HepG2 (cell line): ENCODE measurements around the gene TEX29. TPM values are rescaled to one million over a fixed set of nuclear protein-coding genes. Genes with fewer than 3 reads are reported as not detected.

Source experiments
- ATAC-seq: fragments of 200-7000 bp; cut with Tn5 transposase; 3 replicates; pipeline ENCODE4 v1.9.1; 2020; ENCODE audit warnings: mild to moderate bottlenecking, moderate library complexity
- BruUV-seq: library from RNA; stranded (reverse); fragments of 400-500 nt; replicated peaks from 2 replicates; lab custom pipeline; 2021; lab: Mats Ljungman, UMichigan
- CTCF ChIA-PET: fragments of 300-600 bp; formaldehyde crosslinking; extraction: SDS; loops from one replicate; lab custom pipeline; 2021; ENCODE audit warnings: low total read pairs, inconsistent platforms, low intra/inter-chr PET ratio; lab: Yijun Ruan, JAX
- POLR2A ChIA-PET: fragments of 350-600 bp; sonication (Branson Sonifier 250); formaldehyde crosslinking; loops from one replicate; lab custom pipeline; 2020; ENCODE audit warnings: antibody characterized with exemption, inconsistent platforms; lab: Yijun Ruan, JAX
- DNase-seq: peaks from one replicate; pipeline ENCODE4 v3.0.0-alpha.2; 2015; ENCODE audit warnings: low spot score
- FAIRE-seq: peaks from 3 replicates; lab custom pipeline; 2011; peaks lifted over from hg19 to GRCh38; lab: Jason Lieb, UNC
- H2AFZ ChIP-seq: one replicate; pipeline ENCODE4 v1.6.1; 2011; ENCODE audit warnings: low read length, inconsistent platforms
- H3K27ac ChIP-seq: fragments of 300-600 bp; 3 replicates; pipeline ENCODE4 v1.8.0; 2011; ENCODE audit warnings: mixed run types, mild to moderate bottlenecking, mixed read lengths, low read length, inconsistent platforms; ENCODE audit not compliant: insufficient read depth; ENCODE audit errors: extremely low read length
- H3K27me3 ChIP-seq, 2 experiments: fragments of 200-600 bp in 1 of 2; 2 replicates in 1 of 2; 3 replicates in 1 of 2; pipeline versions ENCODE4 v1.6.0 to v1.8.0; 2011; ENCODE audit warnings: low read length in 2 of 2, mild to moderate bottlenecking in 2 of 2, moderate library complexity in 2 of 2, inconsistent platforms in 1 of 2; ENCODE audit not compliant: insufficient read depth in 2 of 2, control insufficient read depth in 1 of 2
- H3K36me3 ChIP-seq, 2 experiments: fragments of 200-600 bp in 1 of 2; replicated peaks in 1 of 2; 2 replicates in 1 of 2; 3 replicates in 1 of 2; pipeline versions ENCODE4 v1.5.1 to v1.8.0; 2011; ENCODE audit warnings: low read length in 2 of 2, inconsistent platforms in 1 of 2; ENCODE audit not compliant: insufficient read depth in 2 of 2, control insufficient read depth in 1 of 2
- H3K4me1 ChIP-seq: 2 replicates; pipeline ENCODE4 v1.5.1; 2012; ENCODE audit warnings: low read length, inconsistent platforms; ENCODE audit not compliant: insufficient read depth
- H3K4me2 ChIP-seq: 2 replicates; pipeline ENCODE4 v1.6.0; 2011; ENCODE audit warnings: low read depth, low read length, inconsistent platforms
- H3K4me3 ChIP-seq, 3 experiments: fragments of 200-600 bp in 1 of 3; sonication (generic), shearing (Covaris generic) in 1 of 3; replicated peaks in 1 of 3; 2 replicates each; pipeline ENCODE4 v1.5.1; 2011 to 2016; ENCODE audit warnings: low read length in 3 of 3, inconsistent platforms in 2 of 3, low read depth in 2 of 3, mild to moderate bottlenecking in 2 of 3, control low read depth in 1 of 3, mixed read lengths in 1 of 3; ENCODE audit not compliant: insufficient read depth in 1 of 3
- H3K79me2 ChIP-seq: one replicate; pipeline ENCODE4 v1.6.1; 2011; ENCODE audit warnings: low read length, inconsistent platforms; ENCODE audit not compliant: insufficient read depth
- H3K9ac ChIP-seq: 2 replicates; pipeline ENCODE4 v1.6.0; 2011; ENCODE audit warnings: mild to moderate bottlenecking, low read depth, low read length, inconsistent platforms; ENCODE audit not compliant: insufficient read depth
- H3K9me3 ChIP-seq: 2 replicates; pipeline ENCODE4 v1.5.1; 2012; ENCODE audit warnings: mild to moderate bottlenecking, low read length
- H4K20me1 ChIP-seq: 2 replicates; pipeline ENCODE4 v1.6.0; 2011; ENCODE audit warnings: inconsistent platforms, mild to moderate bottlenecking, low read length, moderate library complexity; ENCODE audit not compliant: insufficient read depth
- BCL6 ChIP-seq: IDR thresholded peaks from 2 replicates; pipeline ENCODE4 v1.6.1; 2016; ENCODE audit warnings: missing genetic modification reagents, missing compliant biosample characterization
- CERS6 ChIP-seq: sonication (generic); formaldehyde crosslinking; IDR thresholded peaks from 2 replicates; pipeline ENCODE4 v1.5.0; 2020; ENCODE audit warnings: missing genetic modification reagents
- MIXL1 ChIP-seq: IDR thresholded peaks from 2 replicates; pipeline ENCODE4 v1.6.1; 2016
- MTERF4 ChIP-seq: sonication (generic); formaldehyde crosslinking; IDR thresholded peaks from 2 replicates; pipeline ENCODE4 v1.8.0; 2023; ENCODE audit warnings: mild to moderate bottlenecking, missing genetic modification reagents
- NFRKB ChIP-seq: fragments of 450-650 bp; IDR thresholded peaks from 2 replicates; pipeline ENCODE4 v1.6.1; 2017
- NONO ChIP-seq, 2 experiments: fragments of 450-650 bp in 1 of 2; sonication (generic) in 1 of 2; formaldehyde crosslinking in 1 of 2; IDR thresholded peaks in 1 of 2; conservative IDR thresholded peaks in 1 of 2; 2 replicates each; pipeline versions ENCODE4 v1.6.1 to v1.8.0; 2017 to 2022; ENCODE audit warnings: mild to moderate bottlenecking in 1 of 2, missing genetic modification reagents in 1 of 2, moderate library complexity in 1 of 2
- PHB2 ChIP-seq: fragments of 450-650 bp; IDR thresholded peaks from 2 replicates; pipeline ENCODE4 v1.6.1; 2018; ENCODE audit not compliant: partially characterized antibody
- RFX3 ChIP-seq: IDR thresholded peaks from 2 replicates; pipeline ENCODE4 v1.6.1; 2016; ENCODE audit warnings: missing biosample characterization, missing genetic modification reagents
- RFX5 ChIP-seq: IDR thresholded peaks from 2 replicates; pipeline ENCODE4 v1.6.1; 2011; ENCODE audit warnings: low read depth, low read length, improper control_type of control experiment
- SIX1 ChIP-seq: sonication (generic); formaldehyde crosslinking; IDR thresholded peaks from 2 replicates; pipeline ENCODE4 v1.4.0; 2020; ENCODE audit warnings: missing genetic modification reagents, borderline replicate concordance
- SKI ChIP-seq: fragments of 450-650 bp; IDR thresholded peaks from one replicate; pipeline ENCODE4 v1.6.1; 2018; ENCODE audit warnings: mild to moderate bottlenecking; ENCODE audit not compliant: partially characterized antibody
- SKIL ChIP-seq: sonication (generic); formaldehyde crosslinking; IDR thresholded peaks from 2 replicates; pipeline ENCODE4 v1.8.0; 2022; ENCODE audit warnings: missing genetic modification reagents, mild to moderate bottlenecking, moderate library complexity, borderline replicate concordance
- STAG1 ChIP-seq: sonication (generic); formaldehyde crosslinking; IDR thresholded peaks from 2 replicates; pipeline ENCODE4 v1.4.0; 2020; ENCODE audit warnings: missing genetic modification reagents
- STAT6 ChIP-seq: sonication (generic); formaldehyde crosslinking; IDR thresholded peaks from 2 replicates; pipeline ENCODE4 v1.4.0; 2020; ENCODE audit warnings: missing genetic modification reagents, mild to moderate bottlenecking, borderline replicate concordance
- SUZ12 ChIP-seq: fragments of 150-350 bp; IDR thresholded peaks from 2 replicates; pipeline ENCODE4 v1.6.1; 2014; ENCODE audit warnings: low read depth, low read length
- ZFP37 ChIP-seq: sonication (generic); formaldehyde crosslinking; IDR thresholded peaks from 2 replicates; pipeline ENCODE4 v1.4.0; 2020; ENCODE audit warnings: missing genetic modification reagents, borderline replicate concordance
- ZNF274 ChIP-seq: sonication (generic); formaldehyde crosslinking; IDR thresholded peaks from 2 replicates; pipeline ENCODE4 v1.5.1; 2020; ENCODE audit warnings: mild to moderate bottlenecking, missing genetic modification reagents
- ZNF44 ChIP-seq: sonication (generic); formaldehyde crosslinking; IDR thresholded peaks from 2 replicates; pipeline ENCODE4 v1.5.1; 2020; ENCODE audit warnings: mild to moderate bottlenecking, missing genetic modification reagents
- ZNF713 ChIP-seq: sonication (generic); formaldehyde crosslinking; IDR thresholded peaks from 2 replicates; pipeline ENCODE4 v1.4.0; 2020; ENCODE audit warnings: mild to moderate bottlenecking, missing genetic modification reagents
- WGBS: methylation state at CpG from one replicate; pipeline ENCODE4 v1.1.6; 2017; ENCODE audit warnings: low lambda C conversion rate; 5-methylcytosine and 5-hydroxymethylcytosine counted together
- in situ Hi-C: cut with HindIII; loops from 2 replicates; pipeline ENCODE4 v1.10.0; 2017; ENCODE audit warnings: low pct_unique_long_range_greater_than_20kb; ENCODE audit not compliant: extremely low pct_ligation_motif_present
- intact Hi-C: fragments of 100-400 bp; cut with micrococcal nuclease; formaldehyde crosslinking; loops from one replicate; pipeline ENCODE4 v1.10.0; 2022; ENCODE audit not compliant: unreplicated experiment
- polyA plus RNA-seq, 8 experiments: library from polyadenylated mRNA; depleted of rRNA in 3 of 8; stranded (reverse) in 7 of 8; unstranded in 1 of 8; fragments of >200 nt; fragmentation: Illumina TruSeq in 4 of 8; extraction: Trizol in 4 of 8; gene quantifications; 2 replicates each; pipeline versions ENCODE4 v1.2.1 to v1.2.3, GENCODE V29; 2011 to 2016; ENCODE audit warnings: low read depth in 4 of 8, missing spikeins in 1 of 8, mixed read lengths in 1 of 8; ENCODE audit not compliant: insufficient read depth in 1 of 8
- total RNA-seq, 5 experiments: library from RNA; depleted of rRNA; stranded (reverse); fragments of >200 nt; fragmentation: Illumina TruSeq; extraction: Trizol; gene quantifications; 2 replicates each; pipeline ENCODE4 v1.2.3, GENCODE V29; 2016; ENCODE audit warnings: low read depth in 1 of 5

The TEX29 gene
- total and polyA plus RNA-seq, 2 of the 13 experiments (the other 11 are each of a cell fraction or from before 2014, with no cell fraction given), result 0.12 to 0.22 TPM

GRCh38 chr13:111289251-111289650 is 31.2 kb upstream of the TEX29 start:
- Histone ChIP-seq H3K4me2 (no peak overlapping the region), H3K9ac (no peak overlapping the region), H3K36me3 (peaks cover 23 to 79% of the 10 kb centered on the region in 2 experiments), H2AFZ (no peak overlapping the region), H3K9me3 (no peaks in the 10 kb centered on the region), H3K4me1 (no peaks in the 10 kb centered on the region), H3K4me3 (no peak overlapping the region), H3K27me3 (no peaks in the 10 kb centered on the region), H3K79me2 (no peaks in the 10 kb centered on the region), H4K20me1 (no peaks in the 10 kb centered on the region), H3K27ac (no peak overlapping the region)
- no TSS peak for BruUV-seq
- POLR2A ChIA-PET, result no interaction called here
- no peak for FAIRE-seq
- TF ChIP-seq MIXL1 (CRISPR knock-in tag) (no peak), MTERF4 (CRISPR knock-in tag) (no peak), ZFP37 (CRISPR knock-in tag) (no peak), CERS6 (CRISPR knock-in tag) (no peak), PHB2 (no peak), RFX5 (no peak), SIX1 (CRISPR knock-in tag) (no peak), ZNF713 (CRISPR knock-in tag) (no peak), SKIL (CRISPR knock-in tag) (no peak), ZNF44 (CRISPR knock-in tag) (no peak), NFRKB (no peak), STAT6 (no peak), ZNF274 (CRISPR knock-in tag) (no peak), NONO (IDR thresholded peaks at IDR 0.05) (no peak), NONO (CRISPR knock-in tag; conservative IDR thresholded peaks at IDR 0.05) (no peak), SUZ12 (no peak), RFX3 (CRISPR knock-in tag) (no peak), STAG1 (no peak), BCL6 (CRISPR knock-in tag) (no peak), SKI (no peak)
- in situ Hi-C loops (no loop called here), intact Hi-C loops (no loop called here)
- WGBS, result 96% methylated on average over 11 of the region's 11 CpGs
- DNase-seq, result no peak
- ATAC-seq, result no peak
- CTCF ChIA-PET, result no interaction called here
